ENCODE data around the gene TRDMT1. TPM values are rescaled to one million over a fixed set of nuclear protein-coding genes. Genes with fewer than 3 reads are reported as not detected.

TRDMT1 gene
- polyA plus RNA-seq, 1 donor = 6.2 TPM

- Histone ChIP-seq H3K27me3 (ENCODE audit: control insufficient read depth, insufficient read depth, low read length) (no peaks in the 10 kb centered on the region), H3K27ac (ENCODE audit: low read length) (no peak overlapping the region), H3K36me3 (ENCODE audit: control insufficient read depth, insufficient read depth, low read length) (no peaks in the 10 kb centered on the region), H3K4me3 (ENCODE audit: low read length) (no peak overlapping the region), H3K4me1 (ENCODE audit: control insufficient read depth, insufficient read depth, low read length) (peaks cover 6% of the 10 kb centered on the region), H3K9me3 (ENCODE audit: control insufficient read depth, low read depth, low read length) (no peaks in the 10 kb centered on the region)
- WGBS (ENCODE audit: insufficient coverage, low lambda C conversion rate) = no CpG with 5 or more reads among the region's 3 CpGs
- no peak for DNase-seq
Observed at GRCh38 chr10:17196573-17196972, 4.9 kb downstream of the TRDMT1 start.

GRCh38 chr10:17196045-17196444, 5.4 kb downstream of the TRDMT1 start:
- Histone ChIP-seq H3K36me3 (ENCODE audit: control insufficient read depth, insufficient read depth, low read length) (no peaks in the 10 kb centered on the region), H3K27me3 (ENCODE audit: control insufficient read depth, insufficient read depth, low read length) (no peaks in the 10 kb centered on the region), H3K27ac (ENCODE audit: low read length) (no peak overlapping the region), H3K9me3 (ENCODE audit: control insufficient read depth, low read depth, low read length) (no peaks in the 10 kb centered on the region), H3K4me3 (ENCODE audit: low read length) (no peak overlapping the region), H3K4me1 (ENCODE audit: control insufficient read depth, insufficient read depth, low read length) (peaks cover 6% of the 10 kb centered on the region)
- no peak for DNase-seq
- 80% methylated on average over 2 of the region's 2 CpGs for WGBS (ENCODE audit: insufficient coverage, low lambda C conversion rate)

- no peaks in the 10 kb centered on the region for H3K9me3 ChIP-seq (ENCODE audit: control insufficient read depth, low read depth, low read length)
- H3K4me1 ChIP-seq (ENCODE audit: control insufficient read depth, insufficient read depth, low read length) = peaks cover 6% of the 10 kb centered on the region
- H3K27me3 ChIP-seq (ENCODE audit: control insufficient read depth, insufficient read depth, low read length) = no peaks in the 10 kb centered on the region
- no peaks in the 10 kb centered on the region for H3K36me3 ChIP-seq (ENCODE audit: control insufficient read depth, insufficient read depth, low read length)
- 100% methylated on average over 1 of the region's 5 CpGs for WGBS (ENCODE audit: insufficient coverage, low lambda C conversion rate)
- no peak for DNase-seq
- H3K4me3 ChIP-seq (ENCODE audit: low read length) = no peak overlapping the region
- no peak overlapping the region for H3K27ac ChIP-seq (ENCODE audit: low read length)
Observed at GRCh38 chr10:17195083-17195482, 6.4 kb downstream of the TRDMT1 start.

- Histone ChIP-seq H3K27ac (ENCODE audit: low read length) (no peak overlapping the region), H3K4me1 (ENCODE audit: control insufficient read depth, insufficient read depth, low read length) (no peaks in the 10 kb centered on the region), H3K27me3 (ENCODE audit: control insufficient read depth, insufficient read depth, low read length) (no peaks in the 10 kb centered on the region), H3K9me3 (ENCODE audit: control insufficient read depth, low read depth, low read length) (no peaks in the 10 kb centered on the region), H3K36me3 (ENCODE audit: control insufficient read depth, insufficient read depth, low read length) (no peaks in the 10 kb centered on the region), H3K4me3 (ENCODE audit: low read length) (no peak overlapping the region)
- DNase-seq = no peak
- WGBS (ENCODE audit: insufficient coverage, low lambda C conversion rate) = 50% methylated on average over 1 of the region's 2 CpGs
Observed at GRCh38 chr10:17190602-17191001, 10.9 kb downstream of the TRDMT1 start.

- WGBS (ENCODE audit: insufficient coverage, low lambda C conversion rate) = 80% methylated on average over 1 of the region's 3 CpGs
- Histone ChIP-seq H3K9me3 (ENCODE audit: control insufficient read depth, low read depth, low read length) (no peaks in the 10 kb centered on the region), H3K36me3 (ENCODE audit: control insufficient read depth, insufficient read depth, low read length) (no peaks in the 10 kb centered on the region), H3K27me3 (ENCODE audit: control insufficient read depth, insufficient read depth, low read length) (no peaks in the 10 kb centered on the region), H3K27ac (ENCODE audit: low read length) (no peak overlapping the region), H3K4me1 (ENCODE audit: control insufficient read depth, insufficient read depth, low read length) (no peaks in the 10 kb centered on the region), H3K4me3 (ENCODE audit: low read length) (no peak overlapping the region)
- DNase-seq = no peak
Observed at GRCh38 chr10:17188644-17189172, 12.8 kb downstream of the TRDMT1 start.

GRCh38 chr10:17185873-17186272, 15.6 kb downstream of the TRDMT1 start:
- Histone ChIP-seq H3K27me3 (ENCODE audit: control insufficient read depth, insufficient read depth, low read length) (no peaks in the 10 kb centered on the region), H3K9me3 (ENCODE audit: control insufficient read depth, low read depth, low read length) (no peaks in the 10 kb centered on the region), H3K4me1 (ENCODE audit: control insufficient read depth, insufficient read depth, low read length) (no peaks in the 10 kb centered on the region), H3K36me3 (ENCODE audit: control insufficient read depth, insufficient read depth, low read length) (no peaks in the 10 kb centered on the region), H3K27ac (ENCODE audit: low read length) (no peak overlapping the region), H3K4me3 (ENCODE audit: low read length) (no peak overlapping the region)
- 100% methylated on average over 1 of the region's 3 CpGs for WGBS (ENCODE audit: insufficient coverage, low lambda C conversion rate)
- DNase-seq = no peak

GRCh38 chr10:17183110-17183509, 18.4 kb downstream of the TRDMT1 start:
- H3K27me3 ChIP-seq (ENCODE audit: control insufficient read depth, insufficient read depth, low read length) = no peaks in the 10 kb centered on the region
- no CpG with 5 or more reads among the region's 2 CpGs for WGBS (ENCODE audit: insufficient coverage, low lambda C conversion rate)

GRCh38 chr10:17181751-17182150, 19.7 kb downstream of the TRDMT1 start:
- Histone ChIP-seq H3K27me3 (ENCODE audit: control insufficient read depth, insufficient read depth, low read length) (no peaks in the 10 kb centered on the region), H3K9me3 (ENCODE audit: control insufficient read depth, low read depth, low read length) (no peaks in the 10 kb centered on the region), H3K4me1 (ENCODE audit: control insufficient read depth, insufficient read depth, low read length) (no peaks in the 10 kb centered on the region), H3K4me3 (ENCODE audit: low read length) (no peak overlapping the region), H3K36me3 (ENCODE audit: control insufficient read depth, insufficient read depth, low read length) (no peaks in the 10 kb centered on the region), H3K27ac (ENCODE audit: low read length) (no peak overlapping the region)
- DNase-seq = no peak
- 20% methylated on average over 1 of the region's 3 CpGs for WGBS (ENCODE audit: insufficient coverage, low lambda C conversion rate)

More at GRCh38 chr10:17183110-17183509, 18.4 kb downstream of the TRDMT1 start:
- no peak overlapping the region for H3K4me3 ChIP-seq (ENCODE audit: low read length)
- H3K4me1 ChIP-seq (ENCODE audit: control insufficient read depth, insufficient read depth, low read length) = no peaks in the 10 kb centered on the region
- no peak overlapping the region for H3K27ac ChIP-seq (ENCODE audit: low read length)
- no peaks in the 10 kb centered on the region for H3K36me3 ChIP-seq (ENCODE audit: control insufficient read depth, insufficient read depth, low read length)
- DNase-seq = no peak
- no peaks in the 10 kb centered on the region for H3K9me3 ChIP-seq (ENCODE audit: control insufficient read depth, low read depth, low read length)

GRCh38 chr10:17181110-17181509, 20.4 kb downstream of the TRDMT1 start:
- H3K4me3 ChIP-seq (ENCODE audit: low read length) = no peak overlapping the region
- H3K9me3 ChIP-seq (ENCODE audit: control insufficient read depth, low read depth, low read length) = no peaks in the 10 kb centered on the region
- no peaks in the 10 kb centered on the region for H3K36me3 ChIP-seq (ENCODE audit: control insufficient read depth, insufficient read depth, low read length)
- no peaks in the 10 kb centered on the region for H3K27me3 ChIP-seq (ENCODE audit: control insufficient read depth, insufficient read depth, low read length)
- no peaks in the 10 kb centered on the region for H3K4me1 ChIP-seq (ENCODE audit: control insufficient read depth, insufficient read depth, low read length)
- 80% methylated on average over 1 of the region's 5 CpGs for WGBS (ENCODE audit: insufficient coverage, low lambda C conversion rate)
- DNase-seq = no peak
- no peak overlapping the region for H3K27ac ChIP-seq (ENCODE audit: low read length)

- H3K36me3 ChIP-seq (ENCODE audit: control insufficient read depth, insufficient read depth, low read length) = no peaks in the 10 kb centered on the region
- H3K4me1 ChIP-seq (ENCODE audit: control insufficient read depth, insufficient read depth, low read length) = no peaks in the 10 kb centered on the region
- DNase-seq = no peak
- no CpG with 5 or more reads among the region's 3 CpGs for WGBS (ENCODE audit: insufficient coverage, low lambda C conversion rate)
- no peak overlapping the region for H3K27ac ChIP-seq (ENCODE audit: low read length)
- H3K9me3 ChIP-seq (ENCODE audit: control insufficient read depth, low read depth, low read length) = no peaks in the 10 kb centered on the region
- H3K4me3 ChIP-seq (ENCODE audit: low read length) = no peak overlapping the region
- no peaks in the 10 kb centered on the region for H3K27me3 ChIP-seq (ENCODE audit: control insufficient read depth, insufficient read depth, low read length)
Observed at GRCh38 chr10:17179002-17179401, 22.5 kb downstream of the TRDMT1 start.

- Histone ChIP-seq H3K4me3 (ENCODE audit: low read length) (no peak overlapping the region), H3K4me1 (ENCODE audit: control insufficient read depth, insufficient read depth, low read length) (no peaks in the 10 kb centered on the region), H3K27ac (ENCODE audit: low read length) (no peak overlapping the region), H3K27me3 (ENCODE audit: control insufficient read depth, insufficient read depth, low read length) (no peaks in the 10 kb centered on the region), H3K9me3 (ENCODE audit: control insufficient read depth, low read depth, low read length) (no peaks in the 10 kb centered on the region), H3K36me3 (ENCODE audit: control insufficient read depth, insufficient read depth, low read length) (no peaks in the 10 kb centered on the region)
- DNase-seq = no peak
- WGBS (ENCODE audit: insufficient coverage, low lambda C conversion rate) = 100% methylated on average over 1 of the region's 1 CpG
Observed at GRCh38 chr10:17178006-17178405, 23.5 kb downstream of the TRDMT1 start.
